Measurements from ENCODE around the gene EPB41L4B.
"Not testable (repeated sequence)": the region's sequence is repeated elsewhere in the genome, so short reads cannot be mapped to it uniquely, and the experiment has no call there.

Gene EPB41L4B

GRCh38 chr9:109229682-109230081 lies 91.2 kb downstream of the EPB41L4B start:
- DNase-seq (ENCODE audit: low read depth in 2 of 2): no peak
- H3K4me3 ChIP-seq (replicated peaks in 1 of 2; ENCODE audit: low read depth in 2 of 2, low read length in 2 of 2): no peak overlapping the region
- no peak for TF ChIP-seq CTCF (IDR thresholded peaks at IDR 0.05; ENCODE audit: low read depth, low read length)

- peak in 1 of 2 donors; percentile 7 for DNase-seq (ENCODE audit: low read depth in 2 of 2)
- no peak overlapping the region for H3K4me3 ChIP-seq (replicated peaks in 1 of 2; ENCODE audit: low read depth in 2 of 2, low read length in 2 of 2)
- no peak for TF ChIP-seq CTCF (IDR thresholded peaks at IDR 0.05; ENCODE audit: low read depth, low read length)
Measured at GRCh38 chr9:109228093-109228642, 92.7 kb downstream of the EPB41L4B start.

- H3K4me3 ChIP-seq (replicated peaks in 1 of 2; ENCODE audit: low read depth in 2 of 2, low read length in 2 of 2): no peak overlapping the region
- TF ChIP-seq CTCF (IDR thresholded peaks at IDR 0.05; ENCODE audit: low read depth, low read length): no peak
- no peak for DNase-seq (ENCODE audit: low read depth in 2 of 2)
Measured at GRCh38 chr9:109225629-109226028, 95.2 kb downstream of the EPB41L4B start.

- DNase-seq (ENCODE audit: low read depth in 2 of 2): no peak
- TF ChIP-seq CTCF (IDR thresholded peaks at IDR 0.05; ENCODE audit: low read depth, low read length): no peak
- no peak overlapping the region for H3K4me3 ChIP-seq (replicated peaks in 1 of 2; ENCODE audit: low read depth in 2 of 2, low read length in 2 of 2)
Measured at GRCh38 chr9:109224751-109225150, 96.1 kb downstream of the EPB41L4B start.

GRCh38 chr9:109218242-109218641 lies 102.6 kb downstream of the EPB41L4B start:
- DNase-seq (ENCODE audit: low read depth in 2 of 2); H3K4me3 ChIP-seq (replicated peaks in 1 of 2; ENCODE audit: low read depth in 2 of 2, low read length in 2 of 2): not testable (repeated sequence)

- TF ChIP-seq CTCF (IDR thresholded peaks at IDR 0.05; ENCODE audit: low read depth, low read length): no peak
- DNase-seq (ENCODE audit: low read depth in 2 of 2): no peak
- H3K4me3 ChIP-seq (replicated peaks in 1 of 2; ENCODE audit: low read depth in 2 of 2, low read length in 2 of 2): no peak overlapping the region
Measured at GRCh38 chr9:109214414-109214813, 106.4 kb downstream of the EPB41L4B start.

GRCh38 chr9:109213285-109214121 lies 107.4 kb downstream of the EPB41L4B start:
- TF ChIP-seq CTCF (IDR thresholded peaks at IDR 0.05; ENCODE audit: low read depth, low read length): no peak
- no peak overlapping the region for H3K4me3 ChIP-seq (replicated peaks in 1 of 2; ENCODE audit: low read depth in 2 of 2, low read length in 2 of 2)
- no peak for DNase-seq (ENCODE audit: low read depth in 2 of 2)

All from cardiac fibroblast (primary cell).